Caki2 (cell line): ENCODE data around the gene STK11IP. TPM values are rescaled to one million over a fixed set of nuclear protein-coding genes. Genes with fewer than 3 reads are reported as not detected.
A peak's percentile ranks its signal among the peaks of the same experiment; 100 is the strongest.

Experiments
- DNase-seq: peaks from one replicate; pipeline ENCODE4 v3.0.0-alpha.2; 2015; ENCODE audit warnings: low read depth
- in situ Hi-C: cut with HindIII; loops from 2 replicates; pipeline ENCODE4 v1.10.0; 2016; ENCODE audit warnings: low sequenced_read_pairs, low pct_unique_long_range_greater_than_20kb, mixed read lengths
- total RNA-seq: library from RNA; depleted of rRNA; stranded (reverse); fragments of >200 nt; shearing (Covaris generic); gene quantifications from 2 replicates; pipeline ENCODE4 v1.2.3, GENCODE V29; 2014; ENCODE audit warnings: low replicate concordance

The STK11IP gene
- total RNA-seq, 1 experiment from 2014 or later = 20.6 TPM

DNA sequence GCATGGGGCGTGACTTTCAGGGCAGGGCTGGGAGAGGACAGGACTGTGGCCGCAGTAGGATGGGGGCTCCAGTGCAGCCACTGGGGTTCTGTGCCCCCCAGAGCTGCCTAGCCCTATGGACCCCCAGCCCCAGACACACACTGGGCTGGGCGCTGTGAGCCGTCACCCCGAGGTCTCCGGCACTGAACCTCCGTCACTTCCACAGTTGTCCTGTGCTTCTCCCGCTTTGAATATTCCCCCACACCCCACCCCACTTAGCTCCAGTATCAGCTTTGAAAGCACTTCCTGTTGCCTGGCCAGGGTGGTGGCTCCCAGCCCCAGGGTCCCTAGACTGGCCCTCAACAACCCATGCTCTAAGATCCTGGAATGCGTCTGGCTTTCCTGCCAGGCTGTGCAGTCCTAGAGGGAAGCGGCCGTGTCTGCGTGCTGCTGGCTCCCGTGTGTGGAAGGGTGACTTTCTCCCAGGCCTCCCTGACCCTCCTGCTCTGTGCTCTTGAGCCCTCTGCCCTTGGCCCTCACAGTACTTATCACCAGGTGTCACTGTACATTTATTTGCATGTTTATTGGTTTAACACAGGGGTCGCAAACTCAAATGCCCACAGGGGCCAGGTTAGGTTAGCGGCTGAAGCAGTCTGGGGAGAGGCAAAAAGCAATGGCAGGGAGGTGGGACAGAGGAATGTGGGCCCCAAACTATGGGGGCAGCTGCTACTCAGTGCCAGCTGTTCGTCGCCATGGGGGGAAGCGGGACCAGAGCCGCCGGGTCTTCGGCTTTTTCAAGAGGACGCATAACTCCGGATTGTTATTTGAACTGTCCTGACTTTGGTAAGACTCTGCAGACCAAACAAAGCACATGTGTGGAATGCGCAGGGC, 36.2 kb upstream of the STK11IP start:
- in situ Hi-C loops = no loop called here
- DNase-seq = no peak

DNA sequence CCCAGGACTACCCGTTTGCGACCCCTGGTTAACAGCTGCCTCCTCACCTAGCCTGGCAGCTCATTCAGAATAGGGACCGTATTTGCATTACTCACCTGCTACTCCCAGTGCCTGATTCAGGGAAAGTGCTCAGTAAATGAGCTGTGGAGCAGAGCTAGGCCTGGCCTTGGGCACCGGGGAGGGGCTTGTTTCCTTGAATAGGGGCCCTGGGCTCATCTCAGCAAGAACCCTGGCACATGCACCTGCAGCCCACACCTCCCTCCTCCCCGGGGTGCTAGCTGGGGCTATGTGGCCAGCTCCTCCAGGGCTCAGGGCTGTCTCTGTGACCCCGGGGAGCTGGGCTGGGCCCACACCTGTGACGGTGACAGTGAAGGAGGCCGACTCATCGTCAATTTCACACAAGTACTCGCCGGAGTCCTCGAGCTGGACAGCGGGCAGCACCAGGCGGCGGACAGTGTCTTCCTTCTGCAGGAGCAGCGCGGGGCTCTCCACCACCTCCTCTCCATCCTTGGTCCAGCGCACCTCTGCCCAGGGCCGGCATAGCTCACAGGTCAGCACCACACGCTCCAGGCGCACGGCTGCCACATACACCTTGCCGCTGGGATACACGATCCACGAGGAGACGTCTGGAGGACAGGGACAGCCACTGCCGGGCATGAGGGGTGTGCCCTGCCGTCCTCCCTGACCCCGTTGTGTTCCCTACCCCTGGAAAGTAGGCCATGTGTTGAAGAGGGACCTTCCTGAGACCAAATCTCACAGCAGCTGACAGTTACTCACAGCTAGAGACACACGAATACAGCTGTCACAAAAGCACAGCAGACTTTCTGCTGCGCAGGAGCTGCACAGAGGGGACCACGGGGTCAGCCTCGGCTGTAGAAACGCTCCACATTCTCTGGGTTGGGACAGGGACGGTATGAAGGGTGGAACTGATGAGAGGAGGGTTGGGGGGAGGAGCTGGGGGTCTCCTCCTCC, 35.3 kb upstream of the STK11IP start:
- in situ Hi-C loops = no loop called here
- DNase-seq = no peak

GRCh38 chr2:219563271-219563928, 34.3 kb upstream of the STK11IP start:
- DNase-seq = no peak
- in situ Hi-C loops = no loop called here

DNA sequence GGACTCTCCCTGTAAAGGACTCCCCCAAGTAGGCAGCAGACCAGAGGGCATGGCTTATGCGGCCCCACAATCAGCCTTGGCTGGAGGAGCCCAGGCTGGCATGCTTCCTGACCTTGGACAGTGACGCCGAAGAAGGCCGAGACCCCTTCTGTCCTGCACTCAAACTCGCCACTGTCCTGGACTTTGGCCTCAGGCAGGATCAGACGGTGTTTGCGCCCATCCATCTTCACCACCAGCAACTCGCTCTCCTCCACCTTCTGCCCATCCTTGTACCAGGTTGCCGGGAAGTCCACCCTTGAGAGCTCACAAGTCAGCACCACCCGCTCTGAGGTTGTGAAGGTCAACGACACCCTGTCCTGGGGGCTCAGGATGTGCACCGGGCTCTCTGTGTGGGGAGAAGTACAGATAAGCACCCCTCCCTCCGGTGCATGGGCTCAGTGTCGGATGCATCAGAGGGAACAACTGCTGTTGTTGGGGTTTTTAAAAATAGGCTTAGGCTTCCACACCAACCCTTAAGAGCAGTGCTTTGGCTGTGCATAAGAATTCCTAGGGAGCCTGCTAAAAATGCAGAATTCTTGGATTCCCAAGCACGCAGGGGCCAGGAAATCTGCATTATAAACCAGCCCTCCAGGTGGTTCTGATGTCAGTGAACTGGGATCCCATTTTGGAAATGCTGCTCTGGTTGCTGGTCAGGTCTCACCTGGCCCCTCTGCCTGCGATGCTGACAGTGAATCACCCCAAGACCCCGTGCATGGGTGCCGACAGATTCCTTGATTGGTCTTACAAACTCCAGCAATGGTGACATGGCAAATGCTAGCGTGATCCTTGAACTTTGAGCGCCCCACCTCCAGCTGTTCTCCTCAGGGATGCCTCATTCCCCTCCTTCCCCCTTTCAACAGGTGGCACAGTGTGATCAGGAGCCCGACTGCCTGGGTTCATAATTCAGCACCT, 32.3 kb upstream of the STK11IP start:
- in situ Hi-C loops = no loop called here
- no peak for DNase-seq

- in situ Hi-C loops = no loop called here
- DNase-seq = no peak
Measured at GRCh38 chr2:219566640-219567039, 31.0 kb upstream of the STK11IP start.

DNA sequence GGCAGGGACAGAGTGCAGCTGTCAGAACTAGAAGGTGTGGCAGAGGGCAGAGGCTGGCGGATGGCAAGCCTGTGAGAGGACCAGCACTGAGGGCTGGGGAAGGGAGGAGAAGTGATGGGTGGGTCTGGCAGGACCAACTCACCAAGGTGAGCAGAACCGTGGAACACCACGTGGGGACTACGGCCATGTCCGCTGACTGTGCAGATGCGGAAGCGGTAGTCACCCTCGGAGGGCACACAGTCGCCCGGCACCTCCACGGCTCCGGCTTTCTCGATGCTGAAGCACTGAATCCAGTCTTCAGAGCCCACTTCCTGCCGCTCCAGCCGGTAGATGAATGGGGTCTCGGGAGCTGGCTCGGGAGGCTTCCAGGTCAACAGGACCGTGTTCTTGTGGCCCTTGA, 30.5 kb upstream of the STK11IP start:
- in situ Hi-C loops = no loop called here
- no peak for DNase-seq

DNA sequence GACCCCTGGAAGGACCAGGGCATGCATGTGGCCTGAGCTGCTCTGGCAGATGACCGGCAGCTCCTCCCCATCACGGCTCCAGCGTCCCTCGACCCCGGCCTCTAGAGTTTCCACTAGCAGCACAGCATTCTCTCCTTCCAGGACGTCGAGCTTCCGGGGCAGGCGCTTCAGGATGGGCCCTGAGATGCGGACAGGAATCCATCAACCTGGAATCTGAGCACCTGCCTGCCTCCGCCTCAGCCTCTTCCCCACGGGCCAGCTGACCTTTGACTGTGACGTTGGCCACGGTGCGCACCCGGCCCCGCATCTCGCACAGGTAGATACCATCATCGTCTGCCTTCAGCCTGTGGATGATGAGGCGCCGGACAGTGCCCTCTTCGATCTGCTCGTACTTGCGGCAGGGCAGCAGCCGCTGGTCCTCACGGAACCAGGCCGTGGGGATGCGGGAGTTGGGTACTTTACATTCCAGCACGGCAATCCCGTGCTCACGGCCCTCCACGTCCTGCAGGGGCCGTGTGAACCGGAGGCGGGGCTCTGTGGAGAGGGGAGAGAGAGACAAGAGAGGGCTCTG, 29.8 kb upstream of the STK11IP start:
- DNase-seq = no peak
- in situ Hi-C loops = no loop called here

- DNase-seq = peak; percentile 83
- in situ Hi-C loops = no loop called here
Measured at GRCh38 chr2:219569041-219569440, 28.6 kb upstream of the STK11IP start.

GRCh38 chr2:219569635-219570034, 28.0 kb upstream of the STK11IP start:
- in situ Hi-C loops = no loop called here
- DNase-seq = peak; percentile 14

GRCh38 chr2:219570194-219570923, 27.3 kb upstream of the STK11IP start:
- peak; percentile 40 for DNase-seq
- in situ Hi-C loops = no loop called here

DNA sequence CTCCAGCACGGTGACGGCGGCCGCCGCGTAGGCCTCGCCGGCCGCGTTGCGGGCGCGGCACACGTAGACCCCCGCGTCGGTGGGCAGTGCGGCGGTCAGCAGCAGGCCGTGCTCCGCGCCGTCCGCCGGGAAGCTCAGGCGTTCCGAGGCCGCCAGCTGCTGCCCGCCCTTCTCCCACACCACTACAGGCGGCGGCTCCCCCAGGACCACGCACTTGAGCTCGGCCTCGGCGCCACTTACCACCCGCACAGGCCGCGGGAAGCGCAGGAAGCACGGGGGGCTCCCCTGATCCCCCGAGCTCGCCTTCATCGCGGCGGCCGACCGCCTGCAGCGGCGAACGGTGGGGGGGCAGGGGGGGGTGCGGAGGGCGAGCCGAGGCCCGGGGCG, 26.7 kb upstream of the STK11IP start:
- DNase-seq = peak; percentile 27
- in situ Hi-C loops = no loop called here

GRCh38 chr2:219571311-219572236, 26.1 kb upstream of the STK11IP start, which contains the start of gene OBSL1:
Gene OBSL1, minus strand, starts transcription at chr2:219571539. Its CDS starts 307 bp downstream, at chr2:219571232.
- DNase-seq = peak; percentile 74
- in situ Hi-C loops = no loop called here

- in situ Hi-C loops = no loop called here
- no peak for DNase-seq
Measured at GRCh38 chr2:219572237-219573001, 25.2 kb upstream of the STK11IP start, which contains the start of gene INHA. Gene INHA, plus strand, starts transcription at chr2:219572310. Its CDS starts 65 bp downstream, at chr2:219572375.

- in situ Hi-C loops = no loop called here
- DNase-seq = no peak
Measured at GRCh38 chr2:219573166-219573565, 24.5 kb upstream of the STK11IP start.
